Kidney tubule cell (primary cell): ENCODE data around the gene CIB1.

ENCODE experiments used
- DNase-seq: peaks from one replicate; pipeline ENCODE4 v3.0.0-alpha.2; 2018; ENCODE audit warnings: low spot score

Gene CIB1

GRCh38 chr15:90240856-90241255 lies 7.1 kb upstream of the CIB1 start:
- no peak for DNase-seq

GRCh38 chr15:90239371-90239770 lies 5.6 kb upstream of the CIB1 start:
- DNase-seq, result no peak

GRCh38 chr15:90234096-90234988 lies 601 bp upstream of the CIB1 start, which contains the start of gene GDPGP1:
Gene GDPGP1 (plus strand): TSS chr15:90234209. CDS start chr15:90240909, 6,700 bp downstream.
- DNase-seq, result no peak

GRCh38 chr15:90232941-90233386 lies 777 bp downstream of the CIB1 start:
- no peak for DNase-seq

GRCh38 chr15:90232196-90232595 lies 1.5 kb downstream of the CIB1 start:
- DNase-seq, result peak; percentile 67

- DNase-seq, result no peak
Measured at GRCh38 chr15:90231028-90232017, 2.4 kb downstream of the CIB1 start.

GRCh38 chr15:90230610-90231009 lies 3.1 kb downstream of the CIB1 start:
- DNase-seq, result no peak

- DNase-seq, result peak; percentile 67
Measured at GRCh38 chr15:90230071-90230494, 3.7 kb downstream of the CIB1 start.

- DNase-seq, result no peak
Measured at GRCh38 chr15:90228960-90229359, 4.8 kb downstream of the CIB1 start.

GRCh38 chr15:90227816-90228772 lies 5.6 kb downstream of the CIB1 start:
- DNase-seq, result no peak

- DNase-seq, result no peak
Measured at GRCh38 chr15:90227336-90227735, 6.4 kb downstream of the CIB1 start.

- DNase-seq, result no peak
Measured at GRCh38 chr15:90225504-90226234, 8.1 kb downstream of the CIB1 start.

- DNase-seq, result no peak
Measured at GRCh38 chr15:90225047-90225446, 8.7 kb downstream of the CIB1 start.

GRCh38 chr15:90223441-90224165 lies 10.1 kb downstream of the CIB1 start:
- no peak for DNase-seq

- peak; percentile 60 for DNase-seq
Measured at GRCh38 chr15:90222547-90222946, 11.2 kb downstream of the CIB1 start.

GRCh38 chr15:90221246-90221900 lies 12.4 kb downstream of the CIB1 start:
- DNase-seq, result peak; percentile 83

- no peak for DNase-seq
Measured at GRCh38 chr15:90219421-90220141, 14.2 kb downstream of the CIB1 start.

GRCh38 chr15:90217671-90218394 lies 15.9 kb downstream of the CIB1 start:
- DNase-seq, result no peak
